Thoracic aorta (tissue), 2 donors: Measurements from ENCODE around the gene MTG1. TPM values are rescaled to one million over a fixed set of nuclear protein-coding genes. Genes with fewer than 3 reads are reported as not detected.
"Not testable (repeated sequence)": the region's sequence is repeated elsewhere in the genome, so short reads cannot be mapped to it uniquely, and the experiment has no call there.

ENCODE experiments used
- ATAC-seq: fragments of 150-250 bp; one replicate; pipeline ENCODE4 v1.8.0; 2017; ENCODE audit warnings: low read depth; ENCODE audit not compliant: insufficient number of reproducible peaks, low FRiP score
- DNase-seq: peaks from one replicate; pipeline ENCODE4 v3.0.0-alpha.2; 2020; ENCODE audit warnings: low spot score
- H3K27ac ChIP-seq, 2 donors: fragments of 200-600 bp; sonication (generic); 1 replicate in 1 of 2; 2 replicates in 1 of 2; pipeline ENCODE4 v1.5.1; 2016; ENCODE audit warnings: mild to moderate bottlenecking in 2 of 2, moderate library complexity in 2 of 2
- H3K27me3 ChIP-seq: fragments of 200-600 bp; sonication (generic); replicated peaks from 2 replicates; pipeline ENCODE4 v1.6.0; 2016; ENCODE audit warnings: mild to moderate bottlenecking; ENCODE audit not compliant: insufficient read depth
- H3K36me3 ChIP-seq: fragments of 200-600 bp; sonication (generic); one replicate; pipeline ENCODE4 v1.5.1; 2016
- H3K4me1 ChIP-seq, 2 donors: fragments of 200-600 bp; sonication (generic); 1 replicate in 1 of 2; 2 replicates in 1 of 2; pipeline versions ENCODE4 v1.5.1 to v1.6.0; 2016; ENCODE audit warnings: low read depth in 2 of 2, mild to moderate bottlenecking in 1 of 2; ENCODE audit not compliant: control insufficient read depth in 1 of 2
- H3K4me3 ChIP-seq: fragments of 200-600 bp; sonication (generic); 2 replicates; pipeline ENCODE4 v1.5.1; 2016; ENCODE audit warnings: mild to moderate bottlenecking
- H3K9me3 ChIP-seq: fragments of 200-600 bp; sonication (generic); 2 replicates; pipeline ENCODE4 v1.5.1; 2016
- CTCF ChIP-seq: fragments of 200-600 bp; sonication (generic); IDR thresholded peaks from one replicate; pipeline ENCODE4 v1.5.1; 2019; ENCODE audit warnings: antibody characterized with exemption
- total RNA-seq, 2 donors: library from RNA; depleted of rRNA; stranded (reverse); fragments of >200 nt; gene quantifications; one replicate each; pipeline versions ENCODE4 v1.1.0 to v1.2.3, GENCODE V29; 2016

MTG1 gene
- total RNA-seq, 2 donors from 2014 or later, result 18.0 to 18.6 TPM

GRCh38 chr10:133438711-133439273 is 44.8 kb downstream of the MTG1 start:
- H3K9me3 ChIP-seq, result no peaks in the 10 kb centered on the region
- peaks cover 6% of the 10 kb centered on the region for H3K36me3 ChIP-seq
- no peak overlapping the region for H3K27ac ChIP-seq
- no peak overlapping the region for H3K4me3 ChIP-seq
- no peak for TF ChIP-seq CTCF
- ATAC-seq (no peak), DNase-seq (no peak)
- no peaks in the 10 kb centered on the region for H3K4me1 ChIP-seq
- no peaks in the 10 kb centered on the region for H3K27me3 ChIP-seq

GRCh38 chr10:133439517-133440461 is 45.8 kb downstream of the MTG1 start:
- Histone ChIP-seq H3K36me3 (peaks cover 6% of the 10 kb centered on the region), H3K4me1 (no peaks in the 10 kb centered on the region), H3K4me3 (no peak overlapping the region), H3K27me3 (no peaks in the 10 kb centered on the region), H3K27ac (no peak overlapping the region), H3K9me3 (no peaks in the 10 kb centered on the region)
- DNase-seq (no peak), ATAC-seq (no peak)
- TF ChIP-seq CTCF, result no peak

GRCh38 chr10:133440633-133441285 is 46.8 kb downstream of the MTG1 start:
- H3K27ac ChIP-seq, result no peak overlapping the region
- no peak for ATAC-seq
- DNase-seq, result no peak
- H3K4me3 ChIP-seq, result no peak overlapping the region
- H3K27me3 ChIP-seq, result no peaks in the 10 kb centered on the region
- H3K9me3 ChIP-seq, result no peaks in the 10 kb centered on the region
- H3K36me3 ChIP-seq, result peaks cover 6% of the 10 kb centered on the region
- no peaks in the 10 kb centered on the region for H3K4me1 ChIP-seq
- no peak for TF ChIP-seq CTCF

- not testable (repeated sequence) for H3K27ac ChIP-seq
Measured at GRCh38 chr10:133441356-133441755, 47.4 kb downstream of the MTG1 start.

GRCh38 chr10:133441780-133442179 is 47.8 kb downstream of the MTG1 start:
- no peak for TF ChIP-seq CTCF
- Histone ChIP-seq H3K4me3 (no peak overlapping the region), H3K9me3 (peaks cover 5% of the 10 kb centered on the region), H3K27ac (no peak overlapping the region), H3K36me3 (peaks cover 6% of the 10 kb centered on the region), H3K27me3 (no peaks in the 10 kb centered on the region), H3K4me1 (no peaks in the 10 kb centered on the region)
- DNase-seq (no peak), ATAC-seq (no peak)

More at GRCh38 chr10:133441356-133441755, 47.4 kb downstream of the MTG1 start:
- not testable (repeated sequence) for H3K9me3 ChIP-seq, H3K4me3 ChIP-seq, H3K27me3 ChIP-seq, H3K36me3 ChIP-seq, DNase-seq, ATAC-seq, H3K4me1 ChIP-seq
